Measurements from ENCODE around the gene STIM1.

GRCh38 chr11:4090258-4090657, 234.8 kb downstream of the STIM1 start:
- no peak for TF ChIP-seq CTCF (IDR thresholded peaks at IDR 0.05; ENCODE audit: borderline replicate concordance, extremely low read depth, low read length, poor library complexity, severe bottlenecking)
- TF ChIP-seq EZH2 (IDR thresholded peaks at IDR 0.05; ENCODE audit: borderline replicate concordance, low read depth, low read length, severe bottlenecking), result no peak

Data from DND-41 (cell line).